HFFc6 (cell line): Measurements from ENCODE around the gene AP1G2. TPM values are rescaled to one million over a fixed set of nuclear protein-coding genes. Genes with fewer than 3 reads are reported as not detected.

ENCODE experiments used
- DNase-seq: peaks from one replicate; pipeline ENCODE4 v3.0.0-alpha.2; 2018
- H3K27ac Mint-ChIP-seq: 2 replicates; pipeline ENCODE4 v1.8.0; 2020; ENCODE audit warnings: mild to moderate bottlenecking, mixed read lengths
- H3K27me3 Mint-ChIP-seq: 2 replicates; pipeline ENCODE4 v1.8.0; 2021; ENCODE audit warnings: mild to moderate bottlenecking, moderate library complexity, mixed read lengths; ENCODE audit not compliant: insufficient read depth
- H3K36me3 Mint-ChIP-seq: 2 replicates; pipeline ENCODE4 v1.8.0; 2021; ENCODE audit warnings: low read depth, mixed read lengths
- H3K4me1 Mint-ChIP-seq: 2 replicates; pipeline ENCODE4 v1.8.0; 2020; ENCODE audit warnings: low read depth, mixed read lengths
- H3K4me3 Mint-ChIP-seq: 2 replicates; pipeline ENCODE4 v1.8.0; 2020; ENCODE audit warnings: mild to moderate bottlenecking, moderate library complexity, mixed read lengths
- H3K9me3 Mint-ChIP-seq: 2 replicates; pipeline ENCODE4 v1.8.0; 2020; ENCODE audit warnings: mild to moderate bottlenecking, mixed read lengths
- total RNA-seq, 6 experiments: library from RNA; stranded (reverse); fragmentation: NEBNext Ultra II Directional; extraction: Animal tissue kit (Norgen Biotek cat#: 25700); gene quantifications; 2 replicates in 1 of 6; 3 replicates in 5 of 6; pipeline ENCODE4 v1.2.3, GENCODE V29; 2021
- TF ChIP-seq, protein P1 (sequence below): fragments of 200-600 bp; sonication (generic); IDR thresholded peaks from 2 replicates; pipeline ENCODE4 v1.5.0; 2021; ENCODE audit warnings: antibody characterized with exemption, mild to moderate bottlenecking

AP1G2 gene
- total RNA-seq, 6 experiments from 2014 or later = 1.6 to 8.3 (median 2.2) TPM

DNA sequence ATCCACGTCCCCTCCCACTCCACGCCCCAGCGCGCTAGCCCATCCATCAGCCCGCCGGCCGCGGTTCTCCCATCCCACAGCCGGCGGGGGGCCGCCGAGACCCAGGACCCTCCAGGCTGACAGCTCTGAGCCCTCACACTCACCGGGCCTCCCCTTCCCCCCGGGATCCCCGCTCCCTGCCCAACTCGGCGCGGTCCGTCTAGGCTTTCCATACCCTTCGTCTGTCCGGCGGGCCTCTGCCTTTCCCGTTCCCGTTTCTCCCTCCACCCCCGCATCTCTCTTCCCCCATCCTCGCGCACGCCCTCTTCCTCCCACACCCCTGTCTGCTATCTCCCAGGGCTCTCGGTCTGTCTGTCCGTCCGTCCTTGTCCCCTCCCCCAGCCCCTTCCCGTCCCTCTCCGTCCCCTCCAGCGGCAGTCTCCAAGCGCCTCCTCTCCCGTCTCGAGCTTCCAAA, 16.8 kb downstream of the AP1G2 start:
- TF ChIP-seq, protein P1, sequence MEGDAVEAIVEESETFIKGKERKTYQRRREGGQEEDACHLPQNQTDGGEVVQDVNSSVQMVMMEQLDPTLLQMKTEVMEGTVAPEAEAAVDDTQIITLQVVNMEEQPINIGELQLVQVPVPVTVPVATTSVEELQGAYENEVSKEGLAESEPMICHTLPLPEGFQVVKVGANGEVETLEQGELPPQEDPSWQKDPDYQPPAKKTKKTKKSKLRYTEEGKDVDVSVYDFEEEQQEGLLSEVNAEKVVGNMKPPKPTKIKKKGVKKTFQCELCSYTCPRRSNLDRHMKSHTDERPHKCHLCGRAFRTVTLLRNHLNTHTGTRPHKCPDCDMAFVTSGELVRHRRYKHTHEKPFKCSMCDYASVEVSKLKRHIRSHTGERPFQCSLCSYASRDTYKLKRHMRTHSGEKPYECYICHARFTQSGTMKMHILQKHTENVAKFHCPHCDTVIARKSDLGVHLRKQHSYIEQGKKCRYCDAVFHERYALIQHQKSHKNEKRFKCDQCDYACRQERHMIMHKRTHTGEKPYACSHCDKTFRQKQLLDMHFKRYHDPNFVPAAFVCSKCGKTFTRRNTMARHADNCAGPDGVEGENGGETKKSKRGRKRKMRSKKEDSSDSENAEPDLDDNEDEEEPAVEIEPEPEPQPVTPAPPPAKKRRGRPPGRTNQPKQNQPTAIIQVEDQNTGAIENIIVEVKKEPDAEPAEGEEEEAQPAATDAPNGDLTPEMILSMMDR = no peak
- no peak for DNase-seq

DNA sequence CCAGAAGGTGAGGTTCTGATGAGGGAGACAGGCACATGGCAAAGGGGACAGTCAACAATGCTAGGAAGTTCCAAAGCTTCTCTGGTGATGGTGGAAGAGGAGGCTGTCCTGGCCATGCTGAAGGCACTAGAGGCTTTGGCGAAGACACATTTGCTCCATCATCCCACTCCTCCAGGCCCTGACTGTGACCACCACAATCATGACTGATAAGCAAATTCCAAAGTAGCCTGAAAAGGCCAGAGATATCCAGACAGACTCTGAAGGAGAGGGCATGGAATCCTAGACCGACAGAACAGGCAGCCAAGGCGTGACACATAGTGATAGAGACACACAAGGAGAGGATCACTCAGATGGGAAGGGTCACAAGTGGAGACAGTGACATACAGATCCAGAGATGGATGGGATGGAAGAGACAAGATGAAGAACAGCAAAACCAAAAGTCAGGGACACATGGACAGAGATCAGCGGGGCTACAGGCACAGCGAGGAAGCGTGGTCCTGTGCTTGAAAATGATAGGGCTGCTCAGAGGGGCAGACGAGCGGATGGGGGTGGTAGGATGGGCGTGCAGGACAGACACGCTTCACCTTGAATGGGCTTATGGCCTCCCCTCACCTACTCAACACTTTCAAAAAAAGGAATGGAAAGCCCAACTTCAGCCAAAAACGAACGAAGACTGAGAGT, 17.3 kb downstream of the AP1G2 start:
- H3K4me3 Mint-ChIP-seq = no peak overlapping the region
- peaks cover 6% of the 10 kb centered on the region for H3K4me1 Mint-ChIP-seq
- no peaks in the 10 kb centered on the region for H3K9me3 Mint-ChIP-seq
- H3K27me3 Mint-ChIP-seq = no peaks in the 10 kb centered on the region
- no peak overlapping the region for H3K27ac Mint-ChIP-seq
- no peak for DNase-seq
- TF ChIP-seq, protein P1 = no peak
- no peaks in the 10 kb centered on the region for H3K36me3 Mint-ChIP-seq

More for the DNA sequence above, 16.8 kb downstream of the AP1G2 start:
- Mint-ChIP-seq H3K4me1 (peaks cover 6% of the 10 kb centered on the region), H3K27me3 (peaks cover 1% of the 10 kb centered on the region; the same call in 1 of the 2 replicates), H3K4me3 (no peak overlapping the region), H3K27ac (no peak overlapping the region; the same call in 1 of the 2 replicates), H3K36me3 (no peaks in the 10 kb centered on the region), H3K9me3 (no peaks in the 10 kb centered on the region)

DNA sequence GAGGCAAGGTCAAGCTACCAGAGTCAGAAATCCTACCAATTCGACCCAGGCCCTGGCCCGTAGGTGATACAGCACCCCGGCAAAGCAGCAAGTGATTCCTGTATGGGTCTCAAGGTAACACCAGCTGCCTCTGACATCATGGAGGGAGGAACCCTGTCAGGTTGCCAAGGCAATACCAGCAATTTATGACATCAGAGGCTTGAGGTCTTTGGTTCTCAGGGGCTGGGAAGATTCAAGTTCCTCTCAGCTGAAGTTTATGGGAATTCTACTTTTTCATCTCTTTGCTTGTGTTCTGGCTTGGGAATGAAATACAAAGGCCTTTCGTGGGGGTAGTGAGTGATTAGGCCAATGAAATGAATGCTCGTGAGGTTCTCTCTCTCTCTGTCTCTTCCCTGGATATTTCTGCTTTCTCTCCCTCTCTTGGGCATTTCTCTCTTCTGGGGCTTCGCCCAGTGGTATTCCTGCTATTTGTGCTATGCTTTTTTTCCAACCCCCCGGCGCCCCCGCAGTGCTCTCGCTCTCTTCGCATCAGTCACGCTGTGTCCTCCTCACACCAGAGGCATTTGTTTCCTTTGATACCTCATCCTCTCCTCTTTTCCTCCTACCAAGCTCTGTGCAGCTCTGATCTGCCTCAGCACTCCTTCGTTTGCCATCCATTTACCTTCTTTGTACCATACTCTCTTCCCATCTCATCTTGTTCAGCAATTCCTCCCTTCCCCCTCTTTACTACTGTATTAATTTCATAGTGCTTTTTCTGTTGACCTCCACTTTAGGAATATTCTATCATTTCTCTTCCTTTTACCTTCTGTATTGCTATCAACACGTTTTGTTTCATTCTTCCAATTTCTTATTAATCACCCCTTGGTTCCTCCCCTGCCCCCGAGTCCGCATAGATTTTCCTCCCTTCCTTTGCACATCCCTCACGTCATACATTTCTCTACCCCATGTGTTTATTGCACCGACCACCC, 19.0 kb downstream of the AP1G2 start:
- Mint-ChIP-seq H3K36me3 (no peaks in the 10 kb centered on the region), H3K9me3 (no peaks in the 10 kb centered on the region), H3K4me1 (peaks cover 12% of the 10 kb centered on the region), H3K27ac (no peak overlapping the region), H3K27me3 (peaks cover 6% of the 10 kb centered on the region), H3K4me3 (no peak overlapping the region)
- peak; percentile 45 for DNase-seq
- TF ChIP-seq, protein P1 = no peak

DNA sequence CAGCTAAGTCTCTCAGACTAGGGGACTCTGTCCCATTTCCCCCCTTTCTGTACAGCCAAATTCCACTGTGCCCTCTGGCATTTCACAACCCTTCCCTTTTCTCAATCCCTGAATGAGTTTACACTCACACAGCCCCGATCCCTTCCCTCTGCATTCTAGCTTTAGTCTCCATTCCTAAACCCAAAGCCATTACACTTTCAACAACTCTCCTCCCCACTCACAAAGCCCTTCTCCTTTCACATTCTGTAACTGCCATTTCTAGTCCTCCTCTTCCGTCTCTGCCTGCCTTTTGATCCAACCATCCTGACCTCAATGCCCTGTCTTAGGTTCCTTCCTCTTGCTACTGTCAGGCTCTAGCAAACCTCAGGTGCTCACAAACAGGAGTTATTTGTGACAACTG, 19.7 kb downstream of the AP1G2 start:
- peaks cover 6% of the 10 kb centered on the region for H3K27me3 Mint-ChIP-seq
- H3K9me3 Mint-ChIP-seq = no peaks in the 10 kb centered on the region
- H3K27ac Mint-ChIP-seq = no peak overlapping the region
- no peak for DNase-seq
- no peak overlapping the region for H3K4me3 Mint-ChIP-seq
- peaks cover 12% of the 10 kb centered on the region for H3K4me1 Mint-ChIP-seq
- TF ChIP-seq, protein P1 = no peak
- H3K36me3 Mint-ChIP-seq = no peaks in the 10 kb centered on the region

DNA sequence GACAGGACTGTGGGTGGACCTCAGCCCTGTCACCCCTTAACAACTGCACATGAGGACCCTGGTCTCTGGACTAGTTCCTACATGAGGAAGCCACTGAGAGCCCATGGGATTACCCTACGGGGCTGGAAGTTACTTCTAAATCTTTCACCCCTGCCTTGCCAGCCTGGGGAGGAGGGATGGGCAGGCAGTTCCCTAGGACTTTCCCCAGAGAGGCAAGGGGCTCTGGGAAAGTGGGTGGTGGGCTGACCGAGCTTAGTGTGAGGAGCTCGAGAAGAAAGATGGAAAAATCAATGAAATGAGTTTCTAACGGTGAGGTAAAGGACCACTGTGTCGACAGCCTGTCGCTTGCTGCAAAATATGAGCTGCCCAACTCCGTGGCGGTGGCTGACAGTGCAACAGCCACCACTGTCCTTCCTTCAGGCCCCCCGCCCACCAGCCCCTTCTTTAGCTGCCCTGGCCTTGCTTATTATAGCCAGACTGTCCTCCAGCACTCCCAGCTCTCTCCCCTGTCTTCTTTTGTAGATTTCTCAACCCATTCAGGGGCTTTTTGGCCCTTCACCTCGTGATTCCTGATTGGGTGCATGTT, 21.0 kb downstream of the AP1G2 start:
- no peak for DNase-seq
- Mint-ChIP-seq H3K9me3 (no peaks in the 10 kb centered on the region), H3K4me1 (peaks cover 12% of the 10 kb centered on the region), H3K4me3 (no peak overlapping the region), H3K27me3 (peaks cover 6% of the 10 kb centered on the region), H3K36me3 (no peaks in the 10 kb centered on the region), H3K27ac (no peak overlapping the region)
- TF ChIP-seq, protein P1 = no peak
